B cell (primary cell): ENCODE results near the gene KRTAP5-1.

Experiments used
- EZH2 ChIP-seq: IDR thresholded peaks from 2 replicates; pipeline ENCODE4 v1.6.1; 2012; ENCODE audit warnings: borderline replicate concordance, low read depth, mild to moderate bottlenecking, moderate library complexity, low read length; ENCODE audit not compliant: insufficient read depth, poor library complexity, severe bottlenecking
- TF ChIP-seq, protein P1 (sequence below): fragments of 200-600 bp; IDR thresholded peaks from one replicate; pipeline ENCODE4 v1.8.0; 2022; ENCODE audit warnings: antibody characterized with exemption, mild to moderate bottlenecking

- TF ChIP-seq, protein P1, sequence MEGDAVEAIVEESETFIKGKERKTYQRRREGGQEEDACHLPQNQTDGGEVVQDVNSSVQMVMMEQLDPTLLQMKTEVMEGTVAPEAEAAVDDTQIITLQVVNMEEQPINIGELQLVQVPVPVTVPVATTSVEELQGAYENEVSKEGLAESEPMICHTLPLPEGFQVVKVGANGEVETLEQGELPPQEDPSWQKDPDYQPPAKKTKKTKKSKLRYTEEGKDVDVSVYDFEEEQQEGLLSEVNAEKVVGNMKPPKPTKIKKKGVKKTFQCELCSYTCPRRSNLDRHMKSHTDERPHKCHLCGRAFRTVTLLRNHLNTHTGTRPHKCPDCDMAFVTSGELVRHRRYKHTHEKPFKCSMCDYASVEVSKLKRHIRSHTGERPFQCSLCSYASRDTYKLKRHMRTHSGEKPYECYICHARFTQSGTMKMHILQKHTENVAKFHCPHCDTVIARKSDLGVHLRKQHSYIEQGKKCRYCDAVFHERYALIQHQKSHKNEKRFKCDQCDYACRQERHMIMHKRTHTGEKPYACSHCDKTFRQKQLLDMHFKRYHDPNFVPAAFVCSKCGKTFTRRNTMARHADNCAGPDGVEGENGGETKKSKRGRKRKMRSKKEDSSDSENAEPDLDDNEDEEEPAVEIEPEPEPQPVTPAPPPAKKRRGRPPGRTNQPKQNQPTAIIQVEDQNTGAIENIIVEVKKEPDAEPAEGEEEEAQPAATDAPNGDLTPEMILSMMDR: no peak
- no peak for TF ChIP-seq EZH2
Measured at GRCh38 chr11:1548221-1549070, 36.6 kb downstream of the KRTAP5-1 start.
